ENCODE results near the gene PNCK.

GRCh38 chrX:153700967-153701366, 27.4 kb upstream of the PNCK start:
- no peak for TF ChIP-seq EZH2 (IDR thresholded peaks at IDR 0.05; ENCODE audit: low read length, missing control alignments)
- TF ChIP-seq, protein P1, sequence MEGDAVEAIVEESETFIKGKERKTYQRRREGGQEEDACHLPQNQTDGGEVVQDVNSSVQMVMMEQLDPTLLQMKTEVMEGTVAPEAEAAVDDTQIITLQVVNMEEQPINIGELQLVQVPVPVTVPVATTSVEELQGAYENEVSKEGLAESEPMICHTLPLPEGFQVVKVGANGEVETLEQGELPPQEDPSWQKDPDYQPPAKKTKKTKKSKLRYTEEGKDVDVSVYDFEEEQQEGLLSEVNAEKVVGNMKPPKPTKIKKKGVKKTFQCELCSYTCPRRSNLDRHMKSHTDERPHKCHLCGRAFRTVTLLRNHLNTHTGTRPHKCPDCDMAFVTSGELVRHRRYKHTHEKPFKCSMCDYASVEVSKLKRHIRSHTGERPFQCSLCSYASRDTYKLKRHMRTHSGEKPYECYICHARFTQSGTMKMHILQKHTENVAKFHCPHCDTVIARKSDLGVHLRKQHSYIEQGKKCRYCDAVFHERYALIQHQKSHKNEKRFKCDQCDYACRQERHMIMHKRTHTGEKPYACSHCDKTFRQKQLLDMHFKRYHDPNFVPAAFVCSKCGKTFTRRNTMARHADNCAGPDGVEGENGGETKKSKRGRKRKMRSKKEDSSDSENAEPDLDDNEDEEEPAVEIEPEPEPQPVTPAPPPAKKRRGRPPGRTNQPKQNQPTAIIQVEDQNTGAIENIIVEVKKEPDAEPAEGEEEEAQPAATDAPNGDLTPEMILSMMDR (conservative IDR thresholded peaks at IDR 0.05 in 1 of 2, IDR thresholded peaks at IDR 0.05 in 1 of 2; ENCODE audit: low read depth in 1 of 2, low read length in 2 of 2): no peak
